Stimulated activated CD8-positive, alpha-beta memory T cell treated with anti-CD3 and anti-CD28 coated beads, Interleukin-15, amount 100 ng/mL, for 24 hours (primary cell): ENCODE results near the gene HPDL.
"Not testable (repeated sequence)": the region's sequence is repeated elsewhere in the genome, so short reads cannot be mapped to it uniquely, and the experiment has no call there.

ENCODE experiments used
- DNase-seq: peaks from one replicate; pipeline ENCODE4 v3.0.0-alpha.2; 2020; ENCODE audit warnings: low read depth

The HPDL gene

GRCh38 chr1:45326627-45327623, at the start of gene HPDL:
TSS of gene HPDL (plus strand) at chr1:45326895. CDS start at chr1:45327149, 254 bp downstream.
- DNase-seq: peak; percentile 50

- no peak for DNase-seq
Measured at GRCh38 chr1:45282351-45282750, 44.3 kb upstream of the HPDL start.

- DNase-seq: not testable (repeated sequence)
Measured at GRCh38 chr1:45284858-45285257, 41.8 kb upstream of the HPDL start.

- not testable (repeated sequence) for DNase-seq
Measured at GRCh38 chr1:45286521-45286920, 40.2 kb upstream of the HPDL start.

GRCh38 chr1:45291002-45291401, 35.7 kb upstream of the HPDL start:
- DNase-seq: not testable (repeated sequence)

GRCh38 chr1:45291716-45292115, 35.0 kb upstream of the HPDL start:
- no peak for DNase-seq

- no peak for DNase-seq
Measured at GRCh38 chr1:45297666-45298356, 28.9 kb upstream of the HPDL start.

- no peak for DNase-seq
Measured at GRCh38 chr1:45299296-45299695, 27.4 kb upstream of the HPDL start.

GRCh38 chr1:45299981-45300668, 26.6 kb upstream of the HPDL start:
- DNase-seq: no peak

- DNase-seq: no peak
Measured at GRCh38 chr1:45300669-45300997, 26.1 kb upstream of the HPDL start.

- no peak for DNase-seq
Measured at GRCh38 chr1:45302505-45303150, 24.1 kb upstream of the HPDL start.

GRCh38 chr1:45303520-45304310, 23.0 kb upstream of the HPDL start:
- DNase-seq: peak; percentile 90

GRCh38 chr1:45304311-45305081, 22.2 kb upstream of the HPDL start:
- DNase-seq: no peak

- DNase-seq: no peak
Measured at GRCh38 chr1:45305231-45305630, 21.5 kb upstream of the HPDL start.

GRCh38 chr1:45306319-45306718, 20.4 kb upstream of the HPDL start:
- DNase-seq: no peak

- no peak for DNase-seq
Measured at GRCh38 chr1:45306905-45307304, 19.8 kb upstream of the HPDL start.

- no peak for DNase-seq
Measured at GRCh38 chr1:45314266-45314665, 12.4 kb upstream of the HPDL start.

GRCh38 chr1:45317166-45317565, 9.5 kb upstream of the HPDL start:
- no peak for DNase-seq

- DNase-seq: no peak
Measured at GRCh38 chr1:45319761-45320160, 6.9 kb upstream of the HPDL start.

GRCh38 chr1:45321444-45321843, 5.3 kb upstream of the HPDL start:
- DNase-seq: no peak
